Activated effector memory CD4-positive, alpha-beta T cell treated with anti-CD3 and anti-CD28 coated beads, Interleukin-2, amount 50 U/mL, for 16 hours (primary cell): ENCODE measurements around the gene PROK1.

ENCODE experiments used
- DNase-seq: peaks from one replicate; pipeline ENCODE4 v3.0.0-alpha.2; 2020

The PROK1 gene

DNA sequence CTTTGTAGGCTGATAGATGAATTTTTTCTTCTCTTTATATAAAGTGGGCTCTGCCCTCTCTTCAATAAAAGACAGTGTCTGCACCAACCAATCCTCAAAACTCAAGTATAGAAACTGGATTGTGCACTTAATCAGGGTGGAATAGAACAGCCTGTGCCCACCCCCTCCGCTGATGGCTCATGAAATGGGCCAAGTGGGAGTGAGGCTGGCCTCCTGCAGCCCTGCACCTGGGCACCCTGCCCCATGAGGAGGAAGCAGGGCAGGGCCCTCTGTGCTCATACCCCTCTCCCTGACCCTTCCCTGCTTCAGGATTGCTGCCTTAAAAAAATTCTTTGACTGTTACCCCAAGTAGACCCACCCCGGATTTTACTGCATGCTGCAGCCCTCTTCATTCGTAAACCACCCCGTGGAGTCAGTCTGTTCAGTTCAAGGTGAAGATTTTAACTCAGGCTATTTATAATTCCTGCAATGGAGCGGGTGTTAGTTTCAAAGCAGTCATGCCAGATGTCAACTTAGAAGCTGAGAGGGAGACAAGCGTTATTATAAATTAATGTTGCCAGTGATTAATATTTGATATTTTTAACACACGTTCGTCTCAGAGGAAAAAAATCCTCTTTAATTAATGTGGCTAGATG, 15.8 kb downstream of the PROK1 start:
- no peak for DNase-seq

DNA sequence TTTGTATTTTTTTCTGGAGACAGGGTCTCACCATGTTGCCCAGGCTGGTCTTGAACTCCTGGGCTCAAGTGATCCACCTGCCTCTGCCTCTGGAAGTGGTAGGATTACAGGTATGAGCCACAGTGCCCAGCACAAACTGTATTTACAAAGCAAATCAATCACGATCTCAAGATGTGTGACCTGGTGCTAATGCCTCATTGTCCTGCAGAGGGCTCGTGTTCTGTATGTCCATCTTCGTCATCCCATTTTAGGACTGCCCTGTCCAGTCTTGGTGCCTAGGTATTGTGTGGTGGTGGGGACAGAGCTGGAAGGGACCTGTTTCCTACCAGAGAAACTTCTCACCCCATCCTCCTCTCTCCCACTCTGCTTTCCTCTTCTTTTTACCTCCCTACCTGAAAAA, 20.2 kb downstream of the PROK1 start:
- no peak for DNase-seq

DNA sequence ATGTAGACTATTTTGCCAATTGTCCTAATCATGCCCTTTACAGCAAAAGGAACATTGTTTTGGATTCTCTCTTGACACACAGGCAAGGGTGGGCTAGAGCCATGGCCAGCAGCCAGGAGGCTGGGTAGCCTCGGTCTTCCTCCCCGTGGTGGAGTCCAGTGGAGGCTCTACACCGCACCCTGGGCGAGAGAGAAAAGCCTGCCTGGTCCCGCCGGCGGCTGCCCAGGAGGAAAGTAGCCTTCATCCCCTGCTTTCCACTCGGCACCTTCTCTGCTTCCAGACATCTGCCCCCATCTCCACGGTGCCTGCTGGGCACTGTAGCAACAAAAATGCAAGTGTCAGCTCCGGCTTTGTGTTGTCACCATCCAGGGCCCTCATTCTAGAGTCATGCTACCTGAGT, 21.6 kb downstream of the PROK1 start:
- DNase-seq = no peak

DNA sequence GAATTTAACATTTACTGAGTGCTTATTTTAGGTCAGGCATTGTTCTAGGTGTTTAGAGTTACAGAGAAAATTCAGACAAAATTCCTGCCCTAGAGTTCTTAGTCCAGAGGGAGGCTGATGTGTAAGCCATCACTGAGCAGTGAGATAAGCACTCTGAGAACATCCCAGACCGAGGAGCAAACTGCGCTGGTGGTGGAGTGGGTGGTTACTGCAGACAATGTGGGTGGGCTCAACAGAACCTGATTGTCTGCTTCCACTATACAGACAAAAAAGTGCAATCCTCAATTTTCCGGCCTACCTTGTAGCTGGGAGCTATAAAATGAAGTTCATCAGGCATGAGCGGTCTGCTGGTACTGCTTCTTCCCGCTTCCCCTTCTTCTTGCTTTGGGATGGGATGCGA, 23.5 kb downstream of the PROK1 start:
- no peak for DNase-seq

DNA sequence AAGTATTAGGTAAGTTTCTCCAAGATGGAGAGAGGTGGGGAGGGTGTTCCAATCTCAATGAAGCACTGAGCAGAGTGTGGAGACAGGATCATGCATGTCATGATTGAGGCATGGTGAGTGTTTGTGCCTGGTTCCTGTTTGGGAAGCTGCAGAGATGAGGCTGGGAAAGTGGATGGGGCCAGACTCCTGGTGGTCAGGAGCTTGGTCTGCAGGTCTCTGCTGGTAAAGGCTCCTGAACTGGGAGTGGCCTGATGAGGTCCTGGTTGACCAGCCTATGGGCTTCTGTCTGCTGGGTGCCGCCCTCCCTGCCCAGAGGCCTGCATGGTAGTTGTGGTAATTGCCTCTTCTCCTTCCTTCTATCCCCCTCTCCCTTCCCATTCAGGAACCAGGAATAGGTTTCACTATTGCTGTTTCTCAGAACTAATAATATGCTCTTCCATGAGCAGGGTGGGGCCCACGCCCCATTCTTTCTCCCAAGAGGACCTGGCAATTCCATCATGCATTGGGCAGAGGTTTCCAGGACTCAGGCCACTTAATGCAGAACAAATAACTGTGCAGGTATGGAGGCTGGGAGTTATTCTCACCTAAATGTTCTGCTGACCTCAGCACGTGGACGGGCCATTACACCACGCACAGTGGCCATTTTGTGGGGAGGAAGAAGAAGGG, 24.5 kb downstream of the PROK1 start:
- no peak for DNase-seq

DNA sequence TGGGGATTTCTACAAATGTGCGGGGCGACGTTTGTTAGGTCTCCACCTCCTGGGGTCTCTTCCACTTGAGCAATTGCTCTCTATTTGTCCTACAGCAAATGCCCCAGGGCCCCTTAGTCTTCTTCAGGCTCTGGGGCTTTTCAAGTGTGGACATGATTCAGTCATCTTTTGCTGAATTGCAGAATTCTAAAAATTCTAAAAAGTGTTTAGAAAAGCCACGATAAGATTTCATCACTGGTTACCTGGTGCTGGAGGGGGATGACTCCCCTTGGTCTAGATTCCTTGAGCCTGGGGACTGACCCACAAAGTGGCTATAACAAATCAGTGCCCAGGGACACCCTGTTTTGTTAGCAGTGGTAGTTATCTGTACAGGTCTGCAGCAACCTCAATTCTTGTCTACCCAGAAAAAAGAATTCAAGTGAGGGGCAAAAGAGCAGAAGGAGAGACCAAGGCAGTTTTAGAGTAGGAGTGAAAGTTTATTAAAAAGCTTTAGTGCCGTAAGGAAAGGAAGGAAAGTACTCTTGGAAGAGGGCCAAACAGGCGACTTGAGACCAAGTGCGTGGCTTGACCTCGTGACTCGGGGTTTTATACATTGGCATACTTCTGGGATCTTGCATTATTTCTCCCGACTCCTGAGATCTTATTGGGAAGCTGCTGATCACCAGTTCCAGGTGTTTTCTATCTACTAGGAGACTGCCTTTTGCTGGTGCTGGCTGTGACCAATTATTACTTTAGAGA, 25.2 kb downstream of the PROK1 start:
- DNase-seq = no peak

DNA sequence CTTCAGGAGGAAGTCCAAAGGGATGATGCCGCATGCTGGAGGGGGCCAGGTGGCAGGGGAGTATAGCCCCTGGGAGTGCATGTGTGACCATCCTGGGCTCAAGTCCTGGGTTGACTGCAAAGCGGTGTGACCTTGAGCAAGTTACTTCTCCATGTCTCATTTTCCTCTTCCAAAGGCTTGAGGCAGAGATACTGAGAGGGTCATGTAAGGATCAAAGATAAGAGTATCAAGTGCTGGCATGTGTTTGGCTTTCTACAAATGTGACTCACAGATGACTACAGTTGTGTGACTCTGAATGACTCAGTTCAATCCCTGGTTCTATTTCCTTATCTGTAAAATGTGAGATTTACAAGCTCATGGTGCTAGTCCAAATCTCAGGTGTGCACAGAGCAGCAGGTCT, 26.1 kb downstream of the PROK1 start:
- no peak for DNase-seq

DNA sequence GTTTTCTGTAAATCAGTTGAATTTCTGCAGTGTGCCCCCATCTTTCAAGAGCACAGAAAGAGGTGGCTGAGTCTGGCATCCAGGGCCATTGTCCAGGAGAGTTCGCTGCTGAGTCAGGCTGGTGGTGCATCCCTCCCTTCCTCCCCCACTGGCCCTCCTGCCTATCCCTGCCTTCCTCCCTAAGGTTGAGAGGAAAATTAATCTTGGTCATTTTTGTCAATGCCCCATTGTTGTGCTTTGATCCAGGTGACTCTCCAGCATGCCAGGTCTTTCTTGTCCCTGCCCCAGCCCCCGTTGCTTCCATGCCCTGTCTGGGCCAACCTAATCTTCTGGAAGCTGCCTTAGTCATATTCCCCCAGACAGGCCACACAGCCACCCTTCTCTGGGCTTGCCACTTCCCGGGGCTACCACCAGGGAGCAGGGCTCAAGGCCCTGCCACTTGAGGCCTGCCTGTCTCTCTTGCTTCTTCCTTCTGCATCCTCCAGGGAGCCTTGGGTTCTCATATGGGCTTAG, 26.6 kb downstream of the PROK1 start:
- no peak for DNase-seq

DNA sequence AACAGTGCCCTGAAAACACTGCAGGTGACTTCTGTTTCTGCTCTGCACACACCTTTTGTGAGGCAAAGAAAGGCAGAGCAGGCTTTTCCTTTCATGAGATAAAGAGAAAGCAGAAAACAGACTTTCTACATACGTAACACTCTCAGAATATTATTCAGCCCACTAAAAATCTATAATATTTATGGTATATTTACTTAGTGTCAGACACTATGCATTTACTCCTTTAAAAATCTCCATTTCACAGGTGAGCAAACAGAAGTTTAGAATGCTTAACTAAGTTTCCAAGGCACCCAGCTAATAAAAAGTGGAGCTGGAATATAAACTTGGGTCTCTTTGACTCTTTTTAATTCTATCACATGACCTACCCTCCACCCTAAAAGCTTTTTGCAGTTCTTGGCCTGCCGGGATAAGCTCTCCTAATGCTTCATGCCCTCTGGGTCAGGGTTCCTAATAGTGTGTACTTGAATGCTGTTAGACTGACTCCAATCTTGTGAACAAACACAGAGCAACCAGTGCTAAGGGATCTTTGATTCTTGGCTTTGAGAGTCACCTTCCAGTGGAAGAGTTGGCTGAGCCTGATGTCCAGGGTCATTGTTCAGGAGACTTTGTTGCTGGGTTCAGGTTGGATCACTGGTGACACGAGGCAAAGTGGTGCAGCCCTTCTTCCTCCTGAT, 27.2 kb downstream of the PROK1 start:
- DNase-seq = no peak

DNA sequence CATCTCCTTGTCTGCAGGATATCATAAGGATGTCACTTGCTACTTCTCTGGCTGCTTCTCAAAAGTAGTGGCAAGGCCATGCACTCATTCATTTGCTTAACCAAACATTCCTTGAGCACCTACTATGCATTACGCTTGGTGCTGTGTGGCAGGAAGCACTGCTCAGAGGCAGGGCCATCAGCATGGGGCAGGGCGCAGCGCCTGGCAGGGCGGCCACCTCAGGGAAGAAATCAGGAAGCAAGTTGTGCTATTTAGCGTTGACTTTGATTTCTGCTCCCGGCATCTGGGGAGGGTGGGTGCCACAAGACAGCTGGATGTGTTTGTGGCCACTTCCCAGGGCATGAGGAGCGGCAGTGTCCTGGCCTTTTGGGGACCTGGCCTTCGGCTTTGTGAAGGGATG, 27.9 kb downstream of the PROK1 start:
- DNase-seq = no peak

DNA sequence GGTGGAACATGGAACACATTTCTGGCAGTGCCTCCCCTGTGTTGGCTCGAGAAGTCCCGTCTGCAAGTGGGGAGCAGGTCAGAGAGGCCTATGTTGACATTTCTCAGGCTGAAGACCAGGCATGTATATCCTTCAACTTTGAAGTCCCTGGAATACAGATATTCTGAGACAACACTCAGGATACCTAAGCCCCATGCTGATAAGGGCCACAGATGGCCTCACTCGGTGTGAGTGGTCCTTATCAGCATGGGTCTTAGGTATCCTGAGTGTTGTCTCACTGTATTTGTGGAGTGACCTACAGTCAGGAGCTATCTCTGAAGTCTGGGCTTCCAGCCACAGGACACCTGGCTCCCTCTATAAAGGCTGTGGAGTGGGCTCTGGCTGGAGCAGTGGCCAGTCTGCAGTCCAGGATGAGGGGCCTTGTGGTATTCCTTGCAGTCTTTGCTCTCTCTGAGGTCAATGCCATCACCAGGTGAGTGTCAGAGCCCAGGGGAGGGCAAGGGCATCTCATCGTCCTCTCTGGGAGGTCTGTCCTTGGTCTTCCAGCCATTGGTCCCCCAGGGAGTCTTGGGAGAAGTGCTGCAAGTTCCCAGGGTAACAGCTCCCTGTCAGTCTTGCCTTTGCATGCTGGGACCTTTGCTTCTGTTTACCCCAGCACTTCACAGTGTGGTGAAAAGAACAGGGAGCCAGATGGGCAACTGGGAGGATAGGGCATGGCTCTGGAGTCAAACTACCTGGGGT, 29.6 kb downstream of the PROK1 start:
- no peak for DNase-seq

DNA sequence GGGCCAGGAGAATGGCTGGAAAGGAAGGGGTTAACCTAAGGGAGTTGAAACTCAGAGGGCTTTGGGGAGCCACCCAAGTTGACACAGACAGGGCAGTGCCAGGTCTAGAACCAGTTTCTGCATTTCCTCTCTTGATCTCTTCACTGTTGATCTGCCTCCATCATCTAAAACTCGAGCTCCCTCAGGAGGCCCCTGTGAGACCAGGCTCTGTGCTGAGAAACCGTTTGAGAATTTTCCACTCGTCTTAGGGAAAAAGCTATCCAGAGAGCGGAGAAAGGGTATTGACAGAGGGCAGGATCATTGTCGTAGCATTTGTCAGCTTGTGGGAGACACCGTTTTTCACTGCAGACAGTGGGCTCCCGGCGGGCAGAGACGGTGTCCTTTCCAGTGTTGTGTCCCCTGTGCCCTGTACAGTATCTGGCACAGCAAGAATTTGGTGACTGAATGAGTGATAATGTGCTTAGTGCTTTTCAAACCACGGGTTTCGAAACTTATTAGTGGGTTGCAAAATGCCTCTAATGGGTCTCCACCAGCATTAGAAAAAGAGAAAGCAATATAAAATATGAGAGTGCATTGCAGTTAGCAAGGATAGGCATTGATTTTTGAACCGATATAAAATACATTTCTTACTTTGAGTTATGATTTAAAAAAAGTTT, 31.1 kb downstream of the PROK1 start:
- DNase-seq = no peak

DNA sequence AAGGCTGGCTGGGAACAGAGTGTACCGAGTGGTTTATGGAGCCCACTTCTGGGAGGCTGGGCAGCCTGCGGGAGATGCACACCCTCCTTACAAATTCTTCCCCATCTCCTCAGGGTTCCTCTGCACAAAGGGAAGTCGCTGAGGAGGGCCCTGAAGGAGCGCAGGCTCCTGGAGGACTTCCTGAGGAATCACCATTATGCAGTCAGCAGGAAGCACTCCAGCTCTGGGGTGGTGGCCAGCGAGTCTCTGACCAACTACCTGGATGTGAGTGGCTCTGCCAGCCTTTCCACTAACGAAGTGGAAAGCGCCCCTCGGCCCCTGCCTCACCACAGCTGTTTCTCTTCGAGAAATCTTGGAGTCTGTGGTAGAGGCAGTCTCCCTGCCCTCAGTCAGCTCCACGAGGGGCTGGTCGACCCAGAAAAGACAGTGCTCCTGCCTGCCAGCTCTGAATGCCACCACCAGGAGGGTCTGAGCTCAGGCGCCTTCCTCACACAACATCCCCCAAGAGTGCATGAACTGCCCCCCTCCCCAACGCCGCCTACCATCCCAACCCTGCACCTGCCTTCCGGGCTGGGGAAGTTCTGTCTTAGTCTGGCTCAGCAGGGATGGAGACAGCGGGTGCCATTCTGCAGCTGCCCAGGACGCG, 31.8 kb downstream of the PROK1 start:
- no peak for DNase-seq

DNA sequence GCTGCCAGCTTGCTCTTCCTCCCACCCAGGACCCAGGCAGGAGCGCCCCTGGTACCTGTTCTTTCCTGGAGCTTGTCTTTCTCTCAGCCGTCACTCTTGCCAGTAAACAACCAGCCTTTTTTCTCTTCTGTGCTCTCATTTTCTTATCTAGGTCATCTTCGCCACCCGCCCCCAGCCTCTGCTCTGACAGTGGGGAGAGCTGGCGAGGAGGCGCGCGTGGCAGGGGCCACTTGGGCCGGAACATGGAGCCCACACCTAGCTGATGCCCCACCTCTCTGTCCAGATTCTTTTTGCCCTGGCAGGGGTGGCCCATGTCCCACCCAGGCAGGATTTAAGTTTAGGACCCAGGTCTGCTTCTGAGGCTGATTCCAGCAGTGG, 32.3 kb downstream of the PROK1 start:
- no peak for DNase-seq

DNA sequence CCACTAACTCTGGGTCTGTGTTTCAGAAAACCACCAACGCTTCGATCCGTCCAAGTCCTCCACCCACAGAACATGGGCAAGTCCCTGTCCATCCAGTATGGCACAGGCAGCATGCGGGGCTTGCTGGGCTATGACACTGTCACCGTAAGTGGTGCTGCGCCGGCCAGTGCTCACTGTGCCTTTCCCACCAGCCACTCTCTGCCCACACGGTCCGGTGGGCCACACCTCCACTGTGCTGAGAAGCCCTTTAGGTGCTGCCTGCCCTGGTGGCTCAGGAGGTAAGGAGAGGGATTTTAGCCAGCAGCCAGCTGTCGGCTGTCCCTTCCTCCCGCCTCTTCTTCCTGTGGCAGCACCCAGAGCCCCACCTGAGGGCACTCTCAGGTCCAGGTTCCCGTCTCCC, 33.9 kb downstream of the PROK1 start:
- no peak for DNase-seq

DNA sequence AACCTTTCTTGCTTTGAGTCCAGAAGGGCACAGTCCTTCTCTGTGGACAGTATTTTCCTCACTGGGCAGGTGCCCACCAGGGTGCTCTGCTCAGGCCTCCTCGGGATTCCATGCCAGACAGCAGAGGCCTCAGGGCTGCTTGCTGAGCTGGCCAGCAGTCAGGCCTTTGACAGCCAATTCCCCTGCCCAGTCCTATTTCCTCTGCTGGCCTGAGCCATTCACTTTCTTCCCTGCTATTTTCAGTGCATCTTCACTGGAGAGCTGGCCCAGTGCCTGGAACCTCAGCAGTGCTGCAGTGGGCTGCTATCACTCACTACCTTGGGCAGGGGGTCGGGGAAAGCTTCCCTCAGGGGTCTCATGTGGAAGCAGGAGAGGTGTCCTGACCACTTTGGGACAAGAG, 34.8 kb downstream of the PROK1 start:
- DNase-seq = no peak

DNA sequence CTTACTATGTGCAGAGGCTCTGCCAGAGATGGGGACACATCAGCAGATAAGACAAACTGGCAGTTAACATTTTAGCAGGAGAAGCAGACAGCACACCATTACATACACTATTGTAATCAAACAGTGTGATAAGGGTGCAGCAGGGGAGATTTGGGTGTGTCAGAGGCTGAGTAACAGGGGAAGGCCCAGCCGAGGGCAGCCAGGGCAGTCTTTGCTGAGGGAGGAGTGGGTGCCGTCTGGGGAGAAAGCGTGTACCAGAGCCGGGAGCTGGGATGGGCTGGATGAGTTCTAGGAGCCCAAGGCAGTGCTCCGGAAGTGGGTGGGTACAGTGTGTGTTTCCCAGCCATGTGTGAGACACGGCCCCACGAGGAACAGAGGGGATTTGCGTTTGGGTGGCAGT, 36.8 kb downstream of the PROK1 start:
- no peak for DNase-seq

DNA sequence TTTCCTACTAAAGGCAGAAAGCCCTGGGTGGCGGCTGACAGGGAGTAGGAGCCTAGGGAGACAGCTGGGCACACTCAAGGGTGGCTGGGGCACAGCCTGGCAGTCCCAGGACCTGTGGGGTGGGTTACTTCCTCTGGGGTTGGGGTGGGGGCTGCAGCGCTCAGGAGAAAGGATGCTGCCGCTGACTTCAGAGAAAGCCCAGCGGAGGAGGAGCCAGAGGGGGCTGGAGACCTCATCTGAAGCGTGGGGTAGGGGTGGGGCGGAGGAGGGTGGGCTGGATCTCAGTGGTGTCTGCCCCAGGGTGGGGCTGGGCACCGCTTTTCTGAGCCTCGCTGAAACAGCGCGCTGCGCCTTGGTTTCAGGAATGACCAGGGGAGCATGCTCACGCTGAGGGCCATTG, 37.2 kb downstream of the PROK1 start:
- no peak for DNase-seq

DNA sequence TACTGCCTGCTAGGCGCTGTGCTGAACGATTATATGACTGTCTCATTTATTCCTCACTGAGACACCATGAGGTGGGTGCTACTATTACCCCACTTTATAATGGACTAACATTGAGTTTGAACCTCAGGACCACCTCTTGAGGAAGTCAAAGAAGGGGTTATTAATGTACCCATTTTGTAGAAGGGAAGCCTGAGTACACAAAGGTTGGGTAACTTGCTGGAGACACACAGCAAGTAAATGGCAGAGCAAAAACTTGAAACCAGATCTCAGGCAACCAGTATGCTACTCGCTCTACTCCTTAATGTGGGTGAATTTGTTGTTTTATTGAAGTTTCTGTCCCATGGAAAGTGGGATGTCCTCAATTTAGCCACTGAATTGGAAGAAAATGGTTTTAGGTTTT, 37.9 kb downstream of the PROK1 start:
- no peak for DNase-seq

DNA sequence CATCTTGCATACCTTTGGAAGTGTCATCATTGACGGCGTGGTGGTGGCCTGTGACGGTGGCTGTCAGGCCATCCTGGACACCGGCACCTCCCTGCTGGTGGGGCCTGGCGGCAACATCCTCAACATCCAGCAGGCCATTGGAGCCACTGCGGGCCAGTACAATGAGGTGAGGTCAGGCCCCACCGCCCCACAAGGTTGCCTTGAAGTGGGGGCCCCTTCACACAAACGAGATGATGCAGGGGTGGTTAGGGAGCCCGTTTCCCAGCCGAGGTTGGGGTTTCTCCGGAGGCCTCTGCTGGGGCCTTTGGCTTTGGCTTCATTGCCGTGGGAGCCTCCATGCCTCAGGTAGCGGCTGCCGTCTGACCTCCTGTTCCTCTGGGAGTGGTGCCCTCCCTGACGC, 38.5 kb downstream of the PROK1 start:
- DNase-seq = no peak

DNA sequence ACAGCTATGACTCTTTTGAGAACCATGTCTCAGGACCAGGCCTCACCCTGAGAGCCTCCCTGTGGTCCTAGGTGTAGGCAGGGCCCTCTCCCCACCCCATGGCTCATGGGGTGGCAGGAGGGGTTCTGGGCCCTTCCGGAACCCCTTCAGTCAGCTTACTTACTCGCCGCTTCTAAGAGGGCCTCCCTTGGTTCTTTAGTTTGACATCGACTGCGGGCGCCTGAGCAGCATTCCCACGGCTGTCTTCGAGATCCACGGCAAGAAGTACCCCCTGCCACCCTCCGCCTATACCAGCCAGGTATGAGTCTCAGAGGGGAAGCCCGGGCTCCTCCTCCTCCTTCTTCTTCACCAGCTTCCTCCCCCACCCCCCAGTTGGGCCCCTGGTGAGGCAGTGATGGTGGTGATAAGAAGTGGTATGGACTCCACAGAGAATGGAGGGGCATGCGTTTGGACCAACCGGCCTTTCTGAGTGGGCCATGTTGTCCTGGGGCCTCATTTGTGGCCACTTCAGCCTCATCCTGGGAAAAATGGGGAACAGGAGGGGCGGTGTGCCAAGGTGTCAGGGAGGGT, 39.1 kb downstream of the PROK1 start:
- DNase-seq = no peak
